PC-3 (cell line): ENCODE measurements around the gene PTPRN2. TPM values are rescaled to one million over a fixed set of nuclear protein-coding genes. Genes with fewer than 3 reads are reported as not detected.

Experiments used
- ATAC-seq: fragments of 200-7000 bp; cut with Tn5 transposase; 2 replicates; pipeline ENCODE4 v1.9.1; 2020; ENCODE audit warnings: mild to moderate bottlenecking, moderate library complexity
- BruUV-seq: library from RNA; stranded (reverse); fragments of 400-500 nt; replicated peaks from 2 replicates; lab custom pipeline; 2021; lab: Mats Ljungman, UMichigan
- CTCF ChIA-PET: fragments of 300-600 bp; sonication (Branson Sonifier 250); formaldehyde crosslinking; loops from one replicate; lab custom pipeline; 2022; ENCODE audit warnings: antibody characterized with exemption; lab: Charles Lee
- POLR2A ChIA-PET: fragments of 300-600 bp; sonication (Branson Sonifier 250); formaldehyde crosslinking; loops from one replicate; lab custom pipeline; 2022; ENCODE audit warnings: antibody characterized with exemption; ENCODE audit not compliant: unreplicated experiment; lab: Charles Lee
- DNase-seq: peaks from one replicate; pipeline ENCODE4 v3.0.0-alpha.2; 2015
- H2AFZ ChIP-seq: fragments of 300-600 bp; sonication (generic); 2 replicates; pipeline ENCODE4 v1.6.0; 2016; ENCODE audit warnings: antibody characterized with exemption, low read length
- H3F3A ChIP-seq: fragments of 300-600 bp; sonication (generic); one replicate; pipeline ENCODE4 v1.6.0; 2017; ENCODE audit warnings: antibody characterized with exemption, low read length, control low read depth, mild to moderate bottlenecking; ENCODE audit not compliant: unreplicated experiment
- H3K27ac ChIP-seq: fragments of 300-600 bp; sonication (generic); 2 replicates; pipeline ENCODE4 v1.5.1; 2016; ENCODE audit warnings: mild to moderate bottlenecking, low read length
- H3K27me3 ChIP-seq: fragments of 300-600 bp; sonication (generic); 2 replicates; pipeline ENCODE4 v1.6.1; 2016; ENCODE audit warnings: low read length, mixed read lengths
- H3K36me3 ChIP-seq: fragments of 300-600 bp; sonication (generic); 2 replicates; pipeline ENCODE4 v1.6.1; 2016; ENCODE audit warnings: low read depth, mixed run types, low read length, mixed read lengths
- H3K4me1 ChIP-seq: fragments of 300-600 bp; sonication (generic); 2 replicates; pipeline ENCODE4 v1.5.1; 2016; ENCODE audit warnings: low read length; ENCODE audit not compliant: insufficient read depth
- H3K4me2 ChIP-seq: fragments of 300-600 bp; sonication (generic); 2 replicates; pipeline ENCODE4 v1.6.0; 2016; ENCODE audit warnings: low read length
- H3K4me3 ChIP-seq: fragments of 300-600 bp; sonication (generic); 2 replicates; pipeline ENCODE4 v1.5.1; 2016; ENCODE audit warnings: mild to moderate bottlenecking, low read length, mixed read lengths
- H3K79me2 ChIP-seq: fragments of 300-600 bp; sonication (generic); 2 replicates; pipeline ENCODE4 v1.6.1; 2017; ENCODE audit warnings: low read length, mixed read lengths
- H3K9ac ChIP-seq: fragments of 300-600 bp; sonication (generic); 2 replicates; pipeline ENCODE4 v1.6.0; 2016; ENCODE audit warnings: mild to moderate bottlenecking, low read length
- H3K9me2 ChIP-seq: fragments of 300-600 bp; sonication (generic); replicated peaks from 2 replicates; pipeline ENCODE4 v1.6.1; 2016; ENCODE audit warnings: mixed run types, low read length, mixed read lengths
- H3K9me3 ChIP-seq: fragments of 300-600 bp; sonication (generic); 2 replicates; pipeline ENCODE4 v1.6.1; 2016; ENCODE audit warnings: low read length, mixed read lengths
- H4K20me1 ChIP-seq: fragments of 300-600 bp; sonication (generic); 2 replicates; pipeline ENCODE4 v1.6.1; 2016; ENCODE audit warnings: low read length, mixed read lengths
- EZH2 ChIP-seq: fragments of 300-600 bp; sonication (generic); IDR thresholded peaks from one replicate; pipeline ENCODE4 v1.6.1; 2017; ENCODE audit warnings: antibody characterized with exemption, mild to moderate bottlenecking, low read length; ENCODE audit not compliant: unreplicated experiment
- EZH2phosphoT487 ChIP-seq: fragments of 300-600 bp; sonication (generic); IDR thresholded peaks from 2 replicates; pipeline ENCODE4 v1.6.1; 2018; ENCODE audit warnings: mild to moderate bottlenecking, antibody characterized with exemption, low read length, borderline replicate concordance
- intact Hi-C: fragments of 100-400 bp; cut with micrococcal nuclease; formaldehyde crosslinking; loops from 2 replicates; pipeline ENCODE4 v1.9.0; 2023
- total RNA-seq: library from RNA; depleted of rRNA; stranded (reverse); fragments of >200 nt; gene quantifications from 2 replicates; pipeline ENCODE4 v1.2.3, GENCODE V29; 2014
- TF ChIP-seq, protein P1 (sequence below): fragments of 300-600 bp; sonication (generic); conservative IDR thresholded peaks from 2 replicates; pipeline ENCODE4 v1.5.1; 2017; ENCODE audit warnings: antibody characterized with exemption, low read depth, mild to moderate bottlenecking, low read length

Gene PTPRN2
- total RNA-seq, 1 experiment from 2014 or later = 3.2 TPM

DNA sequence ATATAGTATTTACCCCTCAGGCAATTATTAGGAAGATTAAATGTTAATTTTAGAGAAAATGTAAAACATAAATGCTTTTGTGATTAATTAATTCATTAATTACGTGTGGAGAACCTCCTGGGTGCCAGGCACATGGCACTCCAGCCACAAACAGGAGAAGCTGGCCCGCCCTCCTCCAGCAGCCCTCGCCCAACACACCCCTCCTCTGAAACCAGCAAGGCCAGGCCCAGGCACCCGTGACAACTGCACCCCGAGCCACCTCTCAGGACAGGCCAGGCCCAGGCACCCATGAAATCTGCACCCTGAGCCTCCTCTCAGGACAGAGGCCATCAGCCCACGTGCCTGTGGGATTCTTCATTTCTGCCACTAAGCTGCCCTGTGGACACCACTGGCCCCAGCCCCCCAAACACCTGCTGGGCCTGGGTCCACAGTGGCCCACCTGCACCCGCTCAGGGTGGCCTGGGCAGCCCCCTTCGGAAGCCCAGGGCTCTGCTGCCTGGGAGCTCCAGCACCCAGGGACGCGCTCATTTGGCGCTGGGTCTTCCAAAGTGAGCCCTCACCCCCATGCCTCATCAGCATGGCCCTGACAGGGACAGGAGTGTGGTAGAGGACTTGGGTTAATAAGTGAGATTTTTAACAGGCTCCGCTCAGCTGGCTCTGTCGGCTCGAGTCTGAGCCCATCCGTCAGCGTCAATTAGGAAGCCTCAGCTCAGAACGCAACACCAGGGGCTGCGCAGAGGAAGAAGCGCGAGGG is 768.7 kb downstream of the PTPRN2 start:
- Histone ChIP-seq H3K36me3 (no peaks in the 10 kb centered on the region), H3K4me3 (no peak overlapping the region), H4K20me1 (no peaks in the 10 kb centered on the region), H3K9me2 (no peaks in the 10 kb centered on the region), H3K4me2 (no peak overlapping the region), H3K79me2 (no peaks in the 10 kb centered on the region), H3K4me1 (no peaks in the 10 kb centered on the region), H3K9me3 (no peaks in the 10 kb centered on the region), H3K27ac (no peak overlapping the region), H2AFZ (no peak overlapping the region), H3K9ac (no peak overlapping the region), H3F3A (no peaks in the 10 kb centered on the region), H3K27me3 (no peaks in the 10 kb centered on the region)
- DNase-seq = no peak
- POLR2A ChIA-PET = no interaction called here
- TF ChIP-seq EZH2 (no peak), EZH2phosphoT487 (no peak)
- TF ChIP-seq, protein P1, sequence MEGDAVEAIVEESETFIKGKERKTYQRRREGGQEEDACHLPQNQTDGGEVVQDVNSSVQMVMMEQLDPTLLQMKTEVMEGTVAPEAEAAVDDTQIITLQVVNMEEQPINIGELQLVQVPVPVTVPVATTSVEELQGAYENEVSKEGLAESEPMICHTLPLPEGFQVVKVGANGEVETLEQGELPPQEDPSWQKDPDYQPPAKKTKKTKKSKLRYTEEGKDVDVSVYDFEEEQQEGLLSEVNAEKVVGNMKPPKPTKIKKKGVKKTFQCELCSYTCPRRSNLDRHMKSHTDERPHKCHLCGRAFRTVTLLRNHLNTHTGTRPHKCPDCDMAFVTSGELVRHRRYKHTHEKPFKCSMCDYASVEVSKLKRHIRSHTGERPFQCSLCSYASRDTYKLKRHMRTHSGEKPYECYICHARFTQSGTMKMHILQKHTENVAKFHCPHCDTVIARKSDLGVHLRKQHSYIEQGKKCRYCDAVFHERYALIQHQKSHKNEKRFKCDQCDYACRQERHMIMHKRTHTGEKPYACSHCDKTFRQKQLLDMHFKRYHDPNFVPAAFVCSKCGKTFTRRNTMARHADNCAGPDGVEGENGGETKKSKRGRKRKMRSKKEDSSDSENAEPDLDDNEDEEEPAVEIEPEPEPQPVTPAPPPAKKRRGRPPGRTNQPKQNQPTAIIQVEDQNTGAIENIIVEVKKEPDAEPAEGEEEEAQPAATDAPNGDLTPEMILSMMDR = no peak
- no peak for ATAC-seq
- intact Hi-C loops = no loop called here
- CTCF ChIA-PET = no interaction called here
- no TSS peak for BruUV-seq

GRCh38 chr7:157817944-157818700 is 769.5 kb downstream of the PTPRN2 start:
- BruUV-seq = no TSS peak
- H3K79me2 ChIP-seq = no peaks in the 10 kb centered on the region
- H3K9me3 ChIP-seq = no peaks in the 10 kb centered on the region
- ChIA-PET POLR2A (no interaction called here), CTCF (no interaction called here)
- H3K4me1 ChIP-seq = no peaks in the 10 kb centered on the region
- H3K9me2 ChIP-seq = no peaks in the 10 kb centered on the region
- H2AFZ ChIP-seq = no peak overlapping the region
- DNase-seq (no peak), ATAC-seq (no peak)
- intact Hi-C loops = no loop called here
- H3F3A ChIP-seq = no peaks in the 10 kb centered on the region
- no peak for TF ChIP-seq EZH2phosphoT487
- TF ChIP-seq, protein P1 = no peak
- no peak for TF ChIP-seq EZH2
- no peak overlapping the region for H3K4me3 ChIP-seq
- H3K27me3 ChIP-seq = no peaks in the 10 kb centered on the region
- no peaks in the 10 kb centered on the region for H3K36me3 ChIP-seq
- no peak overlapping the region for H3K9ac ChIP-seq
- no peaks in the 10 kb centered on the region for H4K20me1 ChIP-seq
- no peak overlapping the region for H3K27ac ChIP-seq
- no peak overlapping the region for H3K4me2 ChIP-seq

DNA sequence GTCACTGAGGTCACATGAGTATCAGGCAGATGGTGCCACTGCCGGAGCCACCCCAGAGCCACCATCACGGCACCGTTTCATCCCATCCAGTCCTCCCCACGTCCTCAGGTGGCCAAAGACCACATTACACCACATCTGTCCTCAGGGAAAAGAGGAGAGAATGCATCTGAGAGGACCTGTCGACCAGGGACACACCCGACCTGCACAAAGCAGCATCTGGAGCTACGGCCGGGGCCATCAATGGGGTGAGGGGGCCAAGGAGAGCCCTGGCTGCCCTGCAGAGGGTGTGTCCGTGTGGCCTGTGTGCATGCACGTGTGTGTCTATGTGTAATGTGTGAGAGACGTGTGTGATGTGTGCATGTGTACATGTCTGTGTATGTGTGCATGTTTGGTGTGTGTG is 770.2 kb downstream of the PTPRN2 start:
- Histone ChIP-seq H3K9me2 (no peaks in the 10 kb centered on the region), H3K36me3 (no peaks in the 10 kb centered on the region), H2AFZ (no peak overlapping the region), H3K4me2 (no peak overlapping the region), H3K9ac (no peak overlapping the region), H3K4me1 (no peaks in the 10 kb centered on the region), H3F3A (no peaks in the 10 kb centered on the region), H3K9me3 (no peaks in the 10 kb centered on the region), H3K27ac (no peak overlapping the region), H3K27me3 (no peaks in the 10 kb centered on the region), H3K79me2 (no peaks in the 10 kb centered on the region), H4K20me1 (no peaks in the 10 kb centered on the region), H3K4me3 (no peak overlapping the region)
- TF ChIP-seq EZH2 (no peak), EZH2phosphoT487 (no peak)
- TF ChIP-seq, protein P1 = no peak
- DNase-seq (no peak), ATAC-seq (no peak)
- intact Hi-C loops = no loop called here
- no TSS peak for BruUV-seq
- ChIA-PET POLR2A (no interaction called here), CTCF (no interaction called here)
